ENCODE measurements around the gene NFIA. TPM values are rescaled to one million over a fixed set of nuclear protein-coding genes. Genes with fewer than 3 reads are reported as not detected.
A peak's percentile ranks its signal among the peaks of the same experiment; 100 is the strongest.

The NFIA gene
- total and polyA plus RNA-seq, 10 of the 15 experiments (the other 5 are each of a cell fraction or from before 2014, with no cell fraction given): 0.10 to 0.16 TPM; not detected in 8

DNA sequence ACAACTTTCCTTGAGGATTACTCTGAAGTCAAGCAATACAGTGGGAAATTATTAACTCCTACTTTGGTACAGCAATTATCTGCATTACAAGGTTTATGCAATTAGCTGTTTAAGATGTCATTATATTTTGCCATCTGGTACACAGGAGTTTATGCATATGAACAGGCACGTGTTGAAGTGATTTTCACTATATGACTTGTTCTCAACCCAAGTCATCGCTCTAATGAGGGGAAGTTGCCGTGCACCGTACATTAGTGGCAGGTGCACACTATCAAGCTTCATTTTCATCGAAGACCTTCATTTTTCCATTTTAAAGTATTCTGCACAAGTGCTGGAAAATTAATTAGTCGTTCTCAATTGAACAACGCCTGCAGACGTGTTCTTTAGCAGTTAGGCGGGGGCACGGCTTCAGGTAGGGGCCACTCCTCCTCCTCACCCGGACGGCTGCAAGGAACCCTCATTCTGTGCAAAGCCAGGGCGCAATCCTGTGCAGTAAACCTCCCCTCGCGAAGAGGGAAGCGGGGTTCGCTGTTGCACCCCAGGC is 39.8 kb upstream of the NFIA start (continued):
- TF ChIP-seq, protein P1, sequence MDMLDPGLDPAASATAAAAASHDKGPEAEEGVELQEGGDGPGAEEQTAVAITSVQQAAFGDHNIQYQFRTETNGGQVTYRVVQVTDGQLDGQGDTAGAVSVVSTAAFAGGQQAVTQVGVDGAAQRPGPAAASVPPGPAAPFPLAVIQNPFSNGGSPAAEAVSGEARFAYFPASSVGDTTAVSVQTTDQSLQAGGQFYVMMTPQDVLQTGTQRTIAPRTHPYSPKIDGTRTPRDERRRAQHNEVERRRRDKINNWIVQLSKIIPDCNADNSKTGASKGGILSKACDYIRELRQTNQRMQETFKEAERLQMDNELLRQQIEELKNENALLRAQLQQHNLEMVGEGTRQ (IDR thresholded peaks at IDR 0.05; ENCODE audit: borderline replicate concordance, low read depth, low read length): no peak
- TF ChIP-seq FOS (IDR thresholded peaks at IDR 0.05; ENCODE audit: borderline replicate concordance, extremely low read depth, insufficient read length) (no peak), POLR2AphosphoS5 (IDR thresholded peaks at IDR 0.05; ENCODE audit: low read length) (no peak)
- TF ChIP-seq, protein P2, sequence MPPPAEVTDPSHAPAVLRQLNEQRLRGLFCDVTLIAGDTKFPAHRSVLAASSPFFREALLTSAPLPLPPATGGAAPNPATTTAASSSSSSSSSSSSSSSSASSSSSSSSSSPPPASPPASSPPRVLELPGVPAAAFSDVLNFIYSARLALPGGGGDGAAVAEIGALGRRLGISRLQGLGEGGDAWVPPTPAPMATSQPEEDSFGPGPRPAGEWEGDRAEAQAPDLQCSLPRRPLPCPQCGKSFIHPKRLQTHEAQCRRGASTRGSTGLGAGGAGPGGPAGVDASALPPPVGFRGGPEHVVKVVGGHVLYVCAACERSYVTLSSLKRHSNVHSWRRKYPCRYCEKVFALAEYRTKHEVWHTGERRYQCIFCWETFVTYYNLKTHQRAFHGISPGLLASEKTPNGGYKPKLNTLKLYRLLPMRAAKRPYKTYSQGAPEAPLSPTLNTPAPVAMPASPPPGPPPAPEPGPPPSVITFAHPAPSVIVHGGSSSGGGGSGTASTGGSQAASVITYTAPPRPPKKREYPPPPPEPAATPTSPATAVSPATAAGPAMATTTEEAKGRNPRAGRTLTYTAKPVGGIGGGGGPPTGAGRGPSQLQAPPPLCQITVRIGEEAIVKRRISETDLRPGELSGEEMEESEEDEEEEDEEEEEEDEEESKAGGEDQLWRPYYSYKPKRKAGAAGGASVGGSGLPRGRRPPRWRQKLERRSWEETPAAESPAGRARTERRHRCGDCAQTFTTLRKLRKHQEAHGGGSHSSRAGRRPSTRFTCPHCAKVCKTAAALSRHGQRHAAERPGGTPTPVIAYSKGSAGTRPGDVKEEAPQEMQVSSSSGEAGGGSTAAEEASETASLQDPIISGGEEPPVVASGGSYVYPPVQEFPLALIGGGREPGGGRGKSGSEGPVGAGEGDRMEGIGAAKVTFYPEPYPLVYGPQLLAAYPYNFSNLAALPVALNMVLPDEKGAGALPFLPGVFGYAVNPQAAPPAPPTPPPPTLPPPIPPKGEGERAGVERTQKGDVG (CRISPR knock-in tag; IDR thresholded peaks at IDR 0.05): no peak

DNA sequence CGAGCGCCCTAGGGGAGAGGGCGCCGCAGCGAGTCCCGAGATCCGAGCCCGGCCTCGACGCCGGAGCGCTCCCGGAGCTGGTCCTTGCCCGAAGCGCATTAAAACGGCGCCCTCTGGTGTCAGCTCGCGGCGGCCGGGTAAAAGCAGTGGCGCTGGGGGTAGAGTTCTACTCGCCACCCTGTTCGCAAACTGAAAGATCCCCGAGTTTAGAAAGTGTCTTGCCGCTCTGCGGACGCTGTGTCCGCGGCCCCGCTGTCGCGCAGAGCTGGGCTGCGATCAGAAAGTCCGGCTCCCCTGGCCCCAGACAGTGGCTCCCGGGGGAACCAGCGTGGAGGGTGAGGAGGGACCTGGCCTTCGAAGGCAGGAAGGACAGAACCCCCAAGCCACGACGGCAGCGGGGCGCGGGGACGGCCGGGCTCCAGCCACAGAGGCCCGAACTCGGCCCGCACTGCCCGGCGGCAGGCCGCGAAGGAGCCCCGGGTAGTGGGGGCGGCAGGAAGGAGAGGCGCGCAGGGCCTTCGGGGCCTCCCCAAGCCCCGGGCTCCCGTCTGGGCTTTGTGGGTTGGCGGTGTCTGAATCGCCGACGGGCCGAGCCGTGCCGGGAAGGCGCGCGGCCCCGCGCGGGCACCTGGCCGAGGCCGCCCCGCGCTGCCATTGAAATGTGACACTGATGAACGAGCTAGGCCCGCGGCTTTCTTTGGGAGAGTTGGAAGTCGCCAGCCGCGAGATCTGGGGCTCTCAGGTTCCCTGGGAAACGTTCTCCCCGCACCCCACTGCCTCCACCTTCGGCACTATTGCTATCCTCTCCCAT is 39.1 kb upstream of the NFIA start:
- POLR2A ChIA-PET: no interaction called here
- ATAC-seq (peak; percentile 93), DNase-seq (ENCODE audit: low read depth, low spot score) (no peak), FAIRE-seq (no peak)
- TF ChIP-seq RAD21 (IDR thresholded peaks at IDR 0.05; ENCODE audit: insufficient read depth, low read depth, low read length) (peak; percentile 34), JUNB (IDR thresholded peaks at IDR 0.05) (no peak), SMC3 (IDR thresholded peaks at IDR 0.05; ENCODE audit: borderline replicate concordance, low read length) (peak; percentile 61; the same call in 1 of the 2 replicates)
- TF ChIP-seq, protein P3, sequence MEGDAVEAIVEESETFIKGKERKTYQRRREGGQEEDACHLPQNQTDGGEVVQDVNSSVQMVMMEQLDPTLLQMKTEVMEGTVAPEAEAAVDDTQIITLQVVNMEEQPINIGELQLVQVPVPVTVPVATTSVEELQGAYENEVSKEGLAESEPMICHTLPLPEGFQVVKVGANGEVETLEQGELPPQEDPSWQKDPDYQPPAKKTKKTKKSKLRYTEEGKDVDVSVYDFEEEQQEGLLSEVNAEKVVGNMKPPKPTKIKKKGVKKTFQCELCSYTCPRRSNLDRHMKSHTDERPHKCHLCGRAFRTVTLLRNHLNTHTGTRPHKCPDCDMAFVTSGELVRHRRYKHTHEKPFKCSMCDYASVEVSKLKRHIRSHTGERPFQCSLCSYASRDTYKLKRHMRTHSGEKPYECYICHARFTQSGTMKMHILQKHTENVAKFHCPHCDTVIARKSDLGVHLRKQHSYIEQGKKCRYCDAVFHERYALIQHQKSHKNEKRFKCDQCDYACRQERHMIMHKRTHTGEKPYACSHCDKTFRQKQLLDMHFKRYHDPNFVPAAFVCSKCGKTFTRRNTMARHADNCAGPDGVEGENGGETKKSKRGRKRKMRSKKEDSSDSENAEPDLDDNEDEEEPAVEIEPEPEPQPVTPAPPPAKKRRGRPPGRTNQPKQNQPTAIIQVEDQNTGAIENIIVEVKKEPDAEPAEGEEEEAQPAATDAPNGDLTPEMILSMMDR (IDR thresholded peaks at IDR 0.05 in 2 of 3, conservative IDR thresholded peaks at IDR 0.05 in 1 of 3; ENCODE audit: control insufficient read depth in 2 of 3, extremely low read depth in 1 of 3, insufficient read depth in 1 of 3, low read depth in 3 of 3, low read length in 3 of 3): peak; percentile 56 to 64 (median 62)
- H3K4me1 ChIP-seq (ENCODE audit: control insufficient read depth, insufficient read depth, low read length): no peaks in the 10 kb centered on the region
- RAD21 ChIA-PET (ENCODE audit: unreplicated experiment): interaction anchor here (0.5 to 1.5 kb wide), 4 partner anchors 64 to 1072 kb away, joined by 4 to 8 read pairs (median 4); no protein-coding TSS in a partner anchor
- no peak overlapping the region for H3K9ac ChIP-seq (ENCODE audit: control insufficient read depth, insufficient read depth, low read length)
- no peaks in the 10 kb centered on the region for H4K20me1 ChIP-seq (ENCODE audit: control insufficient read depth, insufficient read depth)
- H3K36me3 ChIP-seq (ENCODE audit: control insufficient read depth in 2 of 2, insufficient read depth in 2 of 2, low read length in 1 of 2): no peaks in the 10 kb centered on the region
- CTCF ChIA-PET: interaction anchor here (0.9 to 2.2 kb wide), 9 partner anchors 13 to 762 kb away, joined by 3 to 13 read pairs (median 4); no protein-coding TSS in a partner anchor
- H3K27me3 ChIP-seq (replicated peaks in 1 of 2; ENCODE audit: control insufficient read depth in 2 of 2, insufficient read depth in 2 of 2, low read length in 1 of 2): peaks cover 0 to 2% of the 10 kb centered on the region in 2 experiments; a peak in 1 of 4 replicates
- BruUV-seq (replicated peaks): no TSS peak
- no peaks in the 10 kb centered on the region for H3K79me2 ChIP-seq (ENCODE audit: control insufficient read depth, insufficient read depth, low read length)
- 0 out of 2 replicates have a peak overlapping the region, but pooled peaks have one; percentile 17 for H2AFZ ChIP-seq (ENCODE audit: control insufficient read depth, low read depth, low read length)
- 48% methylated on average over 72 of the region's 85 CpGs for WGBS (ENCODE audit: insufficient coverage, insufficient replicate concordance, low lambda C conversion rate, missing lambda C conversion rate)
- intact Hi-C loops (cut with micrococcal nuclease; ENCODE audit: unreplicated experiment): loop anchor here (2.0 to 10.0 kb wide), 5 partner anchors 64 to 1066 kb away; no protein-coding TSS in a partner anchor
- no peaks in the 10 kb centered on the region for H3K9me3 ChIP-seq (replicated peaks; ENCODE audit: control insufficient read depth, insufficient read depth, low read length)
- no peak overlapping the region for H3K4me3 ChIP-seq
- H3K4me2 ChIP-seq (ENCODE audit: control insufficient read depth, insufficient read depth): no peak overlapping the region
- no peak overlapping the region for H3K27ac ChIP-seq (ENCODE audit: control insufficient read depth, insufficient read depth)
- in situ Hi-C loops (cut with MboI): loop anchor here (5.0 kb wide), 1 partner anchor 404 kb away; no protein-coding TSS in a partner anchor
- SMC1A ChIA-PET (ENCODE audit: uncharacterized antibody, unreplicated experiment): interaction anchor here (1.0 kb wide), 1 partner anchor 195 kb away, joined by 3 read pairs; no protein-coding TSS in a partner anchor

Data from GM12878 (cell line).